OCI-LY3 (cell line): ENCODE results near the gene F12.

Experiments used
- H2AFZ ChIP-seq: fragments of 200-600, 300-600 bp; shearing (Covaris generic); 2 replicates; pipeline ENCODE4 v1.6.0; 2014; ENCODE audit warnings: antibody characterized with exemption, low read depth, low read length
- H3K27ac ChIP-seq: fragments of 200-600, 300-600 bp; sonication (generic); 2 replicates; pipeline ENCODE4 v1.5.1; 2014; ENCODE audit warnings: mild to moderate bottlenecking, low read length, moderate library complexity, mixed read lengths
- H3K27me3 ChIP-seq: fragments of 200-600, 300-600 bp; sonication (generic); 2 replicates; pipeline ENCODE4 v1.6.1; 2014; ENCODE audit warnings: low read depth, low read length, mixed read lengths
- H3K36me3 ChIP-seq: fragments of 200-600, 300-600 bp; sonication (generic); replicated peaks from 2 replicates; pipeline ENCODE3; 2014; ENCODE audit warnings: low read depth, low read length, mixed read lengths
- H3K4me1 ChIP-seq: fragments of 300-600, 200-600 bp; sonication (generic); 2 replicates; pipeline ENCODE4 v1.6.1; 2014; ENCODE audit warnings: low read length, mixed read lengths
- H3K4me2 ChIP-seq: fragments of 200-600, 300-600 bp; sonication (generic); 2 replicates; pipeline ENCODE4 v1.6.1; 2014; ENCODE audit warnings: low read length, mixed read lengths
- H3K4me3 ChIP-seq: fragments of 300-600, 200-600 bp; sonication (generic); 2 replicates; pipeline ENCODE4 v1.5.1; 2014; ENCODE audit warnings: antibody characterized with exemption, mild to moderate bottlenecking, low read length, moderate library complexity
- H3K79me2 ChIP-seq: fragments of 300-600, 200-600 bp; shearing (Covaris generic); 2 replicates; pipeline ENCODE4 v1.6.1; 2014; ENCODE audit warnings: mild to moderate bottlenecking, low read length, mixed read lengths
- H3K9ac ChIP-seq: fragments of 300-600, 200-600 bp; shearing (Covaris generic); 2 replicates; pipeline ENCODE4 v1.6.0; 2014; ENCODE audit warnings: mild to moderate bottlenecking, low read length, moderate library complexity
- H3K9me3 ChIP-seq: fragments of 200-600, 300-600 bp; shearing (Covaris generic); 2 replicates; pipeline ENCODE4 v1.6.1; 2014; ENCODE audit warnings: low read length, mixed read lengths; ENCODE audit not compliant: insufficient read depth
- H4K20me1 ChIP-seq: fragments of 200-600, 300-600 bp; sonication (generic); 2 replicates; pipeline ENCODE4 v1.6.1; 2016; ENCODE audit warnings: low read length, mixed read lengths; ENCODE audit not compliant: insufficient read depth
- EZH2phosphoT487 ChIP-seq: fragments of 200-600 bp; shearing (Covaris generic); IDR thresholded peaks from 2 replicates; pipeline ENCODE4 v1.6.1; 2018; ENCODE audit warnings: antibody characterized with exemption, mixed run types, low read depth
- TF ChIP-seq, protein P1 (sequence below): fragments of 200-600, 300-600 bp; sonication (generic); IDR thresholded peaks from 2 replicates; pipeline ENCODE4 v1.5.1; 2014; ENCODE audit warnings: antibody characterized with exemption, low read length, low read depth

F12 gene

DNA sequence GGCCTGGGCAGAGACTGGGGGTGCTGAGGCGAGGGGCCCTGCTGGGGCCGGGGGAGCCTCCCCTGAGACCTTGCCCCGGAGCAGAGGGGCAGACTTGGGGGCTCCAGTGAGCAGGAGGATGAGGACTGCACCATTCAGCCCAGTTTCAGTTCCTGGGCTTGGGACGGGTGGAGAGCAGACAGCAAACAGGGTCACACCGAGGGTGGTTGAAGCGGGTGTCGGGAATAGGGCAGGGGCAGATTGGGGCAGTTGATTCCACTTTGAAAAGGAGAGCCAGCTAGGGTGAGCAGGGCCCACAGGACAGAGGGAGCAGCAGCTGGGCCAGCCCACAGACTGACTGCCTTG is 21.6 kb upstream of the F12 start:
- peaks cover 29% of the 10 kb centered on the region for H3K36me3 ChIP-seq

DNA sequence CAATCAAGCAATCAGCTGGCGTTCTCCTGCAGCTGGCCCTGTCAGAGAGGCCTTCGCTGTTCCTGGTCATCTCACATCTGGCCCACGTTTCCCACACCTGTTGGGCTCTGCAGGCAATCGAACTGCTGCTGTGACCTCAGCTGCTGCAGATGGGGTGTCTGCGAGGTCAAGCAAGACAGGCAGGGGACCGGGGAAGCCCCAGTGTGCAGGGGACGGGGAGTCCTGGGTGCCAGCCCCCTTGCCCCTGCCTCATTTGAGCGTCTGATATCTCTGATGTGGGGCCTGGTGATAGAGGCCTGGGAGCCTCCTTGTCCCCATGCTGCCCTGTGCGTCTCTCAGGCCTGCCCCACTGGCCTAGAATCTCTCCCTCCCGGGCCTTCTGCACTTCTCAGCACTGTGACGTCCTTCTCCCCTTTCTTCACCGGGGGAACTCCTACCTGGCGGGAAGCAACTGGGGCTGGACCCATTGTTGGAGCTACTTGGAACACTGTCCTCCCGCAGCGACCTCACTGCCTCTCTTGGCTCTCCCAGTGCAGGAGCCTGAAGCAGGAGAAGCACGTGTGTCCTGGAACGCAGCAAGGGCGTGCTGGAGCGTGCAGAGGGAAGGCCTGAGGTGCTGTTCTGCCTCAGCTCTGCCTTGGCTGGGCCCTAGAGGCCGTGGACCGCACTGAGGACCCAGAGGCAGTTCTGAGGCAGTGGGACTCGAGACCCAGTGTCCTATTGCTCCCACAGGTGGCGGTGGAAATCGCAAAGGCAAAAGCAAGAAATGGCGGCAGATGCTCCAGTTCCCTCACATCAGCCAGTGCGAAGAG is 21.0 kb upstream of the F12 start:
- TF ChIP-seq EZH2phosphoT487 = no peak
- TF ChIP-seq, protein P1, sequence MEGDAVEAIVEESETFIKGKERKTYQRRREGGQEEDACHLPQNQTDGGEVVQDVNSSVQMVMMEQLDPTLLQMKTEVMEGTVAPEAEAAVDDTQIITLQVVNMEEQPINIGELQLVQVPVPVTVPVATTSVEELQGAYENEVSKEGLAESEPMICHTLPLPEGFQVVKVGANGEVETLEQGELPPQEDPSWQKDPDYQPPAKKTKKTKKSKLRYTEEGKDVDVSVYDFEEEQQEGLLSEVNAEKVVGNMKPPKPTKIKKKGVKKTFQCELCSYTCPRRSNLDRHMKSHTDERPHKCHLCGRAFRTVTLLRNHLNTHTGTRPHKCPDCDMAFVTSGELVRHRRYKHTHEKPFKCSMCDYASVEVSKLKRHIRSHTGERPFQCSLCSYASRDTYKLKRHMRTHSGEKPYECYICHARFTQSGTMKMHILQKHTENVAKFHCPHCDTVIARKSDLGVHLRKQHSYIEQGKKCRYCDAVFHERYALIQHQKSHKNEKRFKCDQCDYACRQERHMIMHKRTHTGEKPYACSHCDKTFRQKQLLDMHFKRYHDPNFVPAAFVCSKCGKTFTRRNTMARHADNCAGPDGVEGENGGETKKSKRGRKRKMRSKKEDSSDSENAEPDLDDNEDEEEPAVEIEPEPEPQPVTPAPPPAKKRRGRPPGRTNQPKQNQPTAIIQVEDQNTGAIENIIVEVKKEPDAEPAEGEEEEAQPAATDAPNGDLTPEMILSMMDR = no peak
- Histone ChIP-seq H3K9me3 (no peaks in the 10 kb centered on the region), H3K79me2 (peaks cover 40% of the 10 kb centered on the region), H3K36me3 (peaks cover 28% of the 10 kb centered on the region), H3K27me3 (no peaks in the 10 kb centered on the region), H3K4me1 (peaks cover 51% of the 10 kb centered on the region), H2AFZ (no peak overlapping the region), H4K20me1 (peaks cover 21% of the 10 kb centered on the region), H3K9ac (peak overlapping the region; percentile 47; the same call in 1 of the 2 replicates), H3K4me2 (peak overlapping the region; percentile 97), H3K4me3 (peak overlapping the region; percentile 12; the same call in 1 of the 2 replicates), H3K27ac (peak overlapping the region; percentile 42)

More for the DNA sequence above, 21.6 kb upstream of the F12 start:
- Histone ChIP-seq H3K4me2 (peak overlapping the region; percentile 97), H3K4me3 (peak overlapping the region; percentile 12; the same call in 1 of the 2 replicates), H4K20me1 (peaks cover 21% of the 10 kb centered on the region), H3K9me3 (no peaks in the 10 kb centered on the region), H2AFZ (no peak overlapping the region), H3K9ac (peak overlapping the region; percentile 21; the same call in 1 of the 2 replicates), H3K79me2 (peaks cover 40% of the 10 kb centered on the region), H3K4me1 (peaks cover 49% of the 10 kb centered on the region), H3K27me3 (no peaks in the 10 kb centered on the region), H3K27ac (peak overlapping the region; percentile 42)
- TF ChIP-seq EZH2phosphoT487 = no peak
- TF ChIP-seq, protein P1 = no peak

DNA sequence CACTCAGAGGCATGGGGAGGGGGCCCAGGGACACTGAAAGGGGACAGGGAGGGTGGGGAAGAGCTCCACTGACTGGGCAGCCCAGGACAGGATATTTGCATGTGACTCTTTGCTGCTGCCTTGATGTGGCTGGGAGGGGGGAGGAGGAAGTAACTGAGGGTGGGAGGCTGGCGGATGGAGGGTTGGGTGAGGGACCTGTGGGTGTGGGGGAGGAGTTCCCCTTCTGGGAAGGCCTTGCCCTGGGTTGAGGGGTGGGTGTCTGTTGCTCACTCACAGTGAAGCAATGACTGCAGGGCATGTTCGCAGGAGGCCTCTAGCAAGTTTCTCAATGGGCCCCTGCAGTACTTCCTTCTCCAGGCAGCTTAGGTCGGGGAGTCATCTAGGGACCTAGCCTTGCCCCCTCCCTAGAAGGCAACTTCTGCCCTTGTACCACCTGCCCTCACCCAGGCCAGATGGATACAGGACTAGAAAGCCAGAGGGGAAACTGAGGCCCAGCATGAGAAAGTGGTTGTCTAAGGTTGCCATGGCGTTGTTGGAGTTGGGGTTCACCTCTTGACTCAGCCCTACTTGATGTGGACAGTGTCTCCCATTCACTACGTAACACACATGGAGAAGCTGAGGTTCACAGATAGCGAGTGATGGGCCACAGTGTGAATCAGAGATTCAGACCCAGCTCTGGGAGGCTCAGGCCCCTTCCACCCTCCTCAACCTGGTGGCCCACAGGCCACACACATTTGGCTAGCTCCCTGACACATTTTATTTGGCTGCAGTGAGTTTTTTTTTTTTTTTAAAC is 20.1 kb upstream of the F12 start:
- peaks cover 55% of the 10 kb centered on the region for H3K4me1 ChIP-seq
- H3K4me2 ChIP-seq = peak overlapping the region; percentile 97
- TF ChIP-seq, protein P1 = no peak
- TF ChIP-seq EZH2phosphoT487 = no peak
- no peaks in the 10 kb centered on the region for H3K27me3 ChIP-seq
- peak overlapping the region; percentile 31 for H3K27ac ChIP-seq
- H3K36me3 ChIP-seq = peaks cover 22% of the 10 kb centered on the region
- H3K9ac ChIP-seq = peak overlapping the region; percentile 47
- peaks cover 40% of the 10 kb centered on the region for H3K79me2 ChIP-seq
- peaks cover 21% of the 10 kb centered on the region for H4K20me1 ChIP-seq
- H3K4me3 ChIP-seq = peak overlapping the region; percentile 52
- H2AFZ ChIP-seq = no peak overlapping the region
- H3K9me3 ChIP-seq = no peaks in the 10 kb centered on the region
